Stimulated activated CD8-positive, alpha-beta memory T cell treated with anti-CD3 and anti-CD28 coated beads, Interleukin-4, amount 100 ng/mL, for 1 hour (primary cell): ENCODE measurements around the gene LENG9.
"Not testable (repeated sequence)": the region's sequence is repeated elsewhere in the genome, so short reads cannot be mapped to it uniquely, and the experiment has no call there.

Source experiments
- DNase-seq, 2 donors: peaks; one replicate each; pipeline ENCODE4 v3.0.0-alpha.2; 2020; ENCODE audit warnings: low read depth in 2 of 2, low spot score in 1 of 2

Gene LENG9

GRCh38 chr19:54463531-54464043, at the start of gene LENG9:
LENG9 (minus strand) TSS chr19:54463778; CDS start chr19:54463526, 252 bp downstream.
- peak; percentile 66 to 82 for DNase-seq

- not testable (repeated sequence) for DNase-seq
Observed at GRCh38 chr19:54509200-54509940, 45.8 kb upstream of the LENG9 start.

GRCh38 chr19:54508487-54508886, 44.9 kb upstream of the LENG9 start:
- not testable (repeated sequence) for DNase-seq

- no peak for DNase-seq
Observed at GRCh38 chr19:54507824-54508223, 44.2 kb upstream of the LENG9 start.

GRCh38 chr19:54507038-54507717, 43.6 kb upstream of the LENG9 start:
- not testable (repeated sequence) for DNase-seq

GRCh38 chr19:54506079-54506478, 42.5 kb upstream of the LENG9 start:
- no peak for DNase-seq

- DNase-seq, result not testable (repeated sequence)
Observed at GRCh38 chr19:54505542-54505941, 42.0 kb upstream of the LENG9 start.

GRCh38 chr19:54502518-54503048, 39.0 kb upstream of the LENG9 start, which contains the start of gene LAIR2:
LAIR2 (plus strand) TSS chr19:54502831; CDS start chr19:54502919, 88 bp downstream.
- DNase-seq, result no peak

- DNase-seq, result not testable (repeated sequence)
Observed at GRCh38 chr19:54498451-54498772, 34.8 kb upstream of the LENG9 start.

- not testable (repeated sequence) for DNase-seq
Observed at GRCh38 chr19:54497747-54498450, 34.3 kb upstream of the LENG9 start.

- DNase-seq, result not testable (repeated sequence)
Observed at GRCh38 chr19:54495284-54495683, 31.7 kb upstream of the LENG9 start.

GRCh38 chr19:54493967-54494585, 30.5 kb upstream of the LENG9 start:
- DNase-seq, result no peak

- DNase-seq, result not testable (repeated sequence)
Observed at GRCh38 chr19:54493056-54493455, 29.5 kb upstream of the LENG9 start.

- DNase-seq, result no peak
Observed at GRCh38 chr19:54492568-54492967, 29.0 kb upstream of the LENG9 start.

GRCh38 chr19:54489766-54490165, 26.2 kb upstream of the LENG9 start:
- no peak for DNase-seq

- no peak for DNase-seq
Observed at GRCh38 chr19:54489341-54489740, 25.8 kb upstream of the LENG9 start.

- no peak for DNase-seq
Observed at GRCh38 chr19:54485851-54486250, 22.3 kb upstream of the LENG9 start.

- no peak for DNase-seq
Observed at GRCh38 chr19:54484451-54484850, 20.9 kb upstream of the LENG9 start.

- no peak for DNase-seq
Observed at GRCh38 chr19:54482889-54483288, 19.3 kb upstream of the LENG9 start.

- no peak for DNase-seq
Observed at GRCh38 chr19:54481326-54481930, 17.9 kb upstream of the LENG9 start.

GRCh38 chr19:54480051-54480450, 16.5 kb upstream of the LENG9 start:
- DNase-seq, result no peak
